Astrocyte (in vitro differentiated cells and primary cell): ENCODE data around the gene C21orf58. TPM values are rescaled to one million over a fixed set of nuclear protein-coding genes. Genes with fewer than 3 reads are reported as not detected.

ENCODE experiments used
- DNase-seq: peaks from one replicate; pipeline ENCODE4 v3.0.0-alpha.2; 2010; ENCODE audit warnings: low read depth
- FAIRE-seq: peaks from 2 replicates; lab custom pipeline; 2011; peaks lifted over from hg19 to GRCh38; lab: Jason Lieb, UNC
- H2AFZ ChIP-seq: 2 replicates; pipeline ENCODE4 v1.6.0; 2012; ENCODE audit warnings: low read depth, low read length, inconsistent platforms
- H3K27ac ChIP-seq: 2 replicates; pipeline ENCODE4 v1.5.1; 2011; ENCODE audit warnings: low read depth, low read length, inconsistent platforms
- H3K27me3 ChIP-seq: 2 replicates; pipeline ENCODE4 v1.6.0; 2011; ENCODE audit warnings: low read length, inconsistent platforms; ENCODE audit not compliant: insufficient read depth
- H3K36me3 ChIP-seq: 2 replicates; pipeline ENCODE4 v1.5.1; 2011; ENCODE audit warnings: low read length, inconsistent platforms; ENCODE audit not compliant: insufficient read depth
- H3K4me1 ChIP-seq: 2 replicates; pipeline ENCODE4 v1.5.1; 2011; ENCODE audit warnings: low read length, inconsistent platforms; ENCODE audit not compliant: insufficient read depth
- H3K4me2 ChIP-seq: 2 replicates; pipeline ENCODE4 v1.6.0; 2012; ENCODE audit warnings: low read length, inconsistent platforms
- H3K4me3 ChIP-seq: 2 replicates; pipeline ENCODE4 v1.5.1; 2011; ENCODE audit warnings: low read depth, mild to moderate bottlenecking, low read length, inconsistent platforms; ENCODE audit not compliant: insufficient read depth
- H3K79me2 ChIP-seq: 2 replicates; pipeline ENCODE4 v1.6.0; 2012; ENCODE audit warnings: mild to moderate bottlenecking, low read length, inconsistent platforms; ENCODE audit not compliant: insufficient read depth
- H3K9ac ChIP-seq: 2 replicates; pipeline ENCODE4 v1.6.0; 2012; ENCODE audit warnings: mild to moderate bottlenecking, low read length, inconsistent platforms
- H3K9me3 ChIP-seq: 2 replicates; pipeline ENCODE4 v1.5.1; 2012; ENCODE audit warnings: low read depth, mild to moderate bottlenecking, low read length, inconsistent platforms; ENCODE audit not compliant: insufficient read depth
- H4K20me1 ChIP-seq: 2 replicates; pipeline ENCODE4 v1.6.0; 2012; ENCODE audit warnings: low read length, inconsistent platforms; ENCODE audit not compliant: insufficient read depth
- H3K27ac Mint-ChIP-seq: one replicate; pipeline ENCODE4 v1.8.0; 2021; ENCODE audit warnings: mild to moderate bottlenecking, mixed read lengths; ENCODE audit not compliant: unreplicated experiment
- H3K27me3 Mint-ChIP-seq: one replicate; pipeline ENCODE4 v1.8.0; 2021; ENCODE audit warnings: low read depth, mixed read lengths; ENCODE audit not compliant: unreplicated experiment
- H3K36me3 Mint-ChIP-seq: one replicate; pipeline ENCODE4 v1.8.0; 2021; ENCODE audit warnings: low read depth, mixed read lengths; ENCODE audit not compliant: unreplicated experiment
- H3K4me1 Mint-ChIP-seq: one replicate; pipeline ENCODE4 v1.8.0; 2021; ENCODE audit warnings: low read depth, mixed read lengths; ENCODE audit not compliant: unreplicated experiment
- H3K4me3 Mint-ChIP-seq: one replicate; pipeline ENCODE4 v1.8.0; 2021; ENCODE audit warnings: mild to moderate bottlenecking, moderate library complexity, mixed read lengths; ENCODE audit not compliant: unreplicated experiment
- H3K9me3 Mint-ChIP-seq: one replicate; pipeline ENCODE4 v1.8.0; 2021; ENCODE audit warnings: mild to moderate bottlenecking, mixed read lengths; ENCODE audit not compliant: unreplicated experiment
- CTCF ChIP-seq: IDR thresholded peaks from 2 replicates; pipeline ENCODE4 v1.5.1; 2011; ENCODE audit warnings: low read depth, mild to moderate bottlenecking, inconsistent platforms, low read length, moderate library complexity; ENCODE audit not compliant: insufficient read depth
- EZH2 ChIP-seq: IDR thresholded peaks from 2 replicates; pipeline ENCODE4 v1.6.1; 2012; ENCODE audit warnings: mild to moderate bottlenecking, low read length, inconsistent platforms; ENCODE audit not compliant: insufficient read depth
- total RNA-seq: library from RNA; stranded (reverse); gene quantifications from 2 replicates; pipeline ENCODE4 v1.2.1, GENCODE V29; 2021

C21orf58 gene
- total RNA-seq, 1 donor from 2014 or later = 3.2 TPM

GRCh38 chr21:46350981-46351380, 27.3 kb upstream of the C21orf58 start:
- Histone ChIP-seq H3K4me2 (no peak overlapping the region), H3K9me3 (no peaks in the 10 kb centered on the region), H3K79me2 (peaks cover 3% of the 10 kb centered on the region), H3K27me3 (no peaks in the 10 kb centered on the region), H3K27ac (no peak overlapping the region), H3K4me3 (no peak overlapping the region), H3K4me1 (no peaks in the 10 kb centered on the region), H3K9ac (no peak overlapping the region), H3K36me3 (peaks cover 19% of the 10 kb centered on the region), H4K20me1 (peaks cover 9% of the 10 kb centered on the region), H2AFZ (no peak overlapping the region)
- DNase-seq (no peak), FAIRE-seq (no peak)
- H3K36me3 Mint-ChIP-seq = peaks cover 13% of the 10 kb centered on the region
- no peak overlapping the region for H3K27ac Mint-ChIP-seq
- no peak overlapping the region for H3K4me3 Mint-ChIP-seq
- H3K27me3 Mint-ChIP-seq = no peaks in the 10 kb centered on the region
- TF ChIP-seq EZH2 (no peak), CTCF (no peak)
- H3K4me1 Mint-ChIP-seq = no peaks in the 10 kb centered on the region
- no peaks in the 10 kb centered on the region for H3K9me3 Mint-ChIP-seq

GRCh38 chr21:46350571-46350970, 26.9 kb upstream of the C21orf58 start:
- peaks cover 9% of the 10 kb centered on the region for H4K20me1 ChIP-seq
- no peaks in the 10 kb centered on the region for H3K9me3 Mint-ChIP-seq
- H2AFZ ChIP-seq = no peak overlapping the region
- H3K4me3 Mint-ChIP-seq = no peak overlapping the region
- no peak overlapping the region for H3K9ac ChIP-seq
- H3K27me3 ChIP-seq = no peaks in the 10 kb centered on the region
- H3K27ac Mint-ChIP-seq = no peak overlapping the region
- no peak for DNase-seq
- H3K4me3 ChIP-seq = no peak overlapping the region
- H3K36me3 ChIP-seq = peaks cover 19% of the 10 kb centered on the region
- H3K27me3 Mint-ChIP-seq = no peaks in the 10 kb centered on the region
- H3K27ac ChIP-seq = no peak overlapping the region
- no peaks in the 10 kb centered on the region for H3K9me3 ChIP-seq
- no peaks in the 10 kb centered on the region for H3K4me1 ChIP-seq
- H3K79me2 ChIP-seq = peaks cover 5% of the 10 kb centered on the region
- no peak for FAIRE-seq
- peaks cover 13% of the 10 kb centered on the region for H3K36me3 Mint-ChIP-seq
- TF ChIP-seq CTCF = no peak
- TF ChIP-seq EZH2 = no peak
- no peak overlapping the region for H3K4me2 ChIP-seq
- no peaks in the 10 kb centered on the region for H3K4me1 Mint-ChIP-seq

- Histone ChIP-seq H3K9ac (no peak overlapping the region), H3K9me3 (no peaks in the 10 kb centered on the region), H3K4me1 (no peaks in the 10 kb centered on the region), H3K27ac (no peak overlapping the region), H3K27me3 (no peaks in the 10 kb centered on the region), H3K4me2 (no peak overlapping the region), H3K4me3 (no peak overlapping the region), H4K20me1 (peaks cover 17% of the 10 kb centered on the region), H3K36me3 (peaks cover 16% of the 10 kb centered on the region), H3K79me2 (peaks cover 17% of the 10 kb centered on the region), H2AFZ (no peak overlapping the region)
- TF ChIP-seq EZH2 (no peak), CTCF (no peak)
- Mint-ChIP-seq H3K4me1 (no peaks in the 10 kb centered on the region), H3K27ac (no peak overlapping the region), H3K9me3 (no peaks in the 10 kb centered on the region), H3K4me3 (no peak overlapping the region), H3K36me3 (peaks cover 9% of the 10 kb centered on the region), H3K27me3 (no peaks in the 10 kb centered on the region)
- FAIRE-seq (no peak), DNase-seq (no peak)
Observed at GRCh38 chr21:46349134-46349760, 25.6 kb upstream of the C21orf58 start.
